ENCODE measurements around the gene GALNT10. TPM values are rescaled to one million over a fixed set of nuclear protein-coding genes. Genes with fewer than 3 reads are reported as not detected.

The GALNT10 gene
- total and polyA plus RNA-seq, 12 donors, result 3.1 to 19.0 (median 11.7) TPM

- no peak for ATAC-seq
- Histone ChIP-seq H3K9me3 (no peaks in the 10 kb centered on the region), H3K27me3 (no peaks in the 10 kb centered on the region), H3K36me3 (peaks cover 0 to 32% (median 5%) of the 10 kb centered on the region in 9 donors), H3K4me1 (no peaks in the 10 kb centered on the region), H3K4me3 (no peak overlapping the region), H3K27ac (no peak overlapping the region)
- no peak for DNase-seq
- WGBS, 2 donors, result 86 to 90% methylated on average over 4 of the region's 4 CpGs
- intact Hi-C loops (cut with DNase I), result no loop called here
- no peak for TF ChIP-seq CTCF (IDR thresholded peaks at IDR 0.05)
These were observed 240.6 kb downstream of the GALNT10 start for GRCh38 chr5:154430961-154431630.

- no peaks in the 10 kb centered on the region for H3K27me3 ChIP-seq
- H3K9me3 ChIP-seq, result no peaks in the 10 kb centered on the region
- no peak for TF ChIP-seq CTCF (IDR thresholded peaks at IDR 0.05)
- intact Hi-C loops (cut with DNase I), result no loop called here
- no peaks in the 10 kb centered on the region for H3K4me1 ChIP-seq
- no peak overlapping the region for H3K4me3 ChIP-seq
- no peak overlapping the region for H3K27ac ChIP-seq
- ATAC-seq (no peak), DNase-seq (no peak)
- peaks cover 0 to 73% (median 14%) of the 10 kb centered on the region in 9 donors for H3K36me3 ChIP-seq
- WGBS, 2 donors, result 96% methylated on average over 3 of the region's 3 CpGs
These were observed 244.7 kb downstream of the GALNT10 start for GRCh38 chr5:154435226-154435625.

DNA sequence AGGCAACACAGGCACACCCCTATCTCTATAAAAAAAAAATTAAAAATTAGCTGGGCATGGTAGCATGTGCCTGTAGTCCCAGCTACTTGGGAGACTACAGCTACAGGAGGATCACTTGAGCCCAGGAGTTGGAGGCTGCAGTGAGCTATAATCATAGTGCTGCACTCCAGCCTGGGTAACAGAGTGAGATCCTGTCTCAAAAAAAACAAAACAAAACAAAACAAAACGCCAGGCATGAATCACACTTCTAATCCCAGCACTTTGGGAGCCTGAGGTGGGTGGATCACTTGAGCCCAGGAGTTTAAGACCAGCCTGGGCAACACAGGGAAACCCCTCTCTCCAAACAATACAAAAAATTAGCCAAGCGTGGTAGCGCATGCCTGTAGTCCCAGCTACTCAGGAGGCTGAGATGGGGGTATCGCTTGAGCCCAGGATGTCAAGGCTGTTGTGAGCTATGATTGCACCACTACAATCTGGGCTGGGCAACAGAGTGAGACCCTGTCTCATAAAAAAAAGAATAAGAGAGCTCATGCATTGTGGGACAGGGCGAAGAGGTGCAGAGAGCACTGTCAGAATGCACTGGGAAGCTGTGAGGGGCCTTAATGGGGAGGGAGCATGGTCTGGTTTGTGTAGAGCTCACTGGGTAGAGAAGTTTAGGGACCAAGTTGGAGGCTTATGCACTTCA is 246.9 kb downstream of the GALNT10 start:
- H3K4me3 ChIP-seq, result no peak overlapping the region
- no peaks in the 10 kb centered on the region for H3K27me3 ChIP-seq
- no peak overlapping the region for H3K27ac ChIP-seq
- H3K9me3 ChIP-seq, result no peaks in the 10 kb centered on the region
- no peaks in the 10 kb centered on the region for H3K4me1 ChIP-seq
- H3K36me3 ChIP-seq, result peaks cover 0 to 94% (median 22%) of the 10 kb centered on the region in 9 donors
- TF ChIP-seq CTCF (IDR thresholded peaks at IDR 0.05), result no peak
- 93 to 94% methylated on average over 5 of the region's 5 CpGs for WGBS, 2 donors
- DNase-seq, result no peak
- ATAC-seq, result no peak
- intact Hi-C loops (cut with DNase I), result no loop called here

- Histone ChIP-seq H3K27ac (no peak overlapping the region), H3K4me1 (peaks cover 0 to 15% (median 9%) of the 10 kb centered on the region in 9 donors), H3K36me3 (peaks cover 0 to 76% (median 22%) of the 10 kb centered on the region in 9 donors), H3K27me3 (no peaks in the 10 kb centered on the region), H3K4me3 (no peak overlapping the region), H3K9me3 (no peaks in the 10 kb centered on the region)
- no peak for TF ChIP-seq CTCF (IDR thresholded peaks at IDR 0.05)
- WGBS, 2 donors, result 95% methylated on average over 5 of the region's 5 CpGs
- DNase-seq (no peak), ATAC-seq (no peak)
- intact Hi-C loops (cut with DNase I), result no loop called here
These were observed 250.0 kb downstream of the GALNT10 start for GRCh38 chr5:154440540-154440939.

Measured in heart right ventricle (tissue), 16 donors.